ENCODE results near the gene AMPD1.
A peak's percentile ranks its signal among the peaks of the same experiment; 100 is the strongest.

The AMPD1 gene

GRCh38 chr1:114695430-114696058 is at the start of gene AMPD1:
Gene AMPD1 (minus strand): TSS chr1:114695546. CDS start chr1:114695471, 75 bp downstream.
- DNase-seq (ENCODE audit: low read depth) = no peak

DNA sequence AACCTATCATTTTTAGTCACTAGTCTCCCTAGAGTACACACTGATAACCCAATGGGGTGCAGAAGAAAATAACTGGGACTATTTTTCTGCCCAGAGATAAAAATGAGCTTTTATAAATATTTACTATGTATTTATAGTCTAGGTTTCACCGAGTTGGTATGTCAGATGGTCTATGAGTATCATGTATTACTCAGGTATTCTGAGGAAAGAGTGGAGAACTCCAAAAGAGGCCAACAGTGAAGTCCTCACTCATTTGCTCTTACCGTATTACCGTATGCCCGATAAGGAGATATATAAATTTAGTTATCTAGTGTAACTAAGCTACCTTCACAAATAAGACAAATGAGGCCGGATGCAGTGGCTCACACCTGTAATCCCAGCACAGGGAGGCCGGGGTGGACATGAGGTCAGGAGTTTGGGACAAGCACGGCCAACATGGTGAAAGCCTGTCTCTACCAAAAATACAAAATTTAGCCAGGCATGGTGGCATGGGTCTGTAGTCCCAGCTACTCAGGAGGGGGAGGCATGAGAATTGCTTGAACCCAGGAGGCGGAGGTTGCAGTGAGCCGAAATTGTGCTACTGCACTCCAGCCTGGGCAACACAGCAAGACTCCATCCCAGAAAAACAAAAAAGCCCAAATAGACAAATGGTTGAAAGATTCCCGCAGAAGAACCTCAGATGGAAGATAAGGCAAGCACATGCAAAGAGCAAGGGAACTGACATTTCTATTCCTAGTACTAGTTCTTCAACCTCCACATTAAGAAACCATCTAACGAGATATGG is 46.8 kb upstream of the AMPD1 start:
- DNase-seq (ENCODE audit: low read depth) = no peak

DNA sequence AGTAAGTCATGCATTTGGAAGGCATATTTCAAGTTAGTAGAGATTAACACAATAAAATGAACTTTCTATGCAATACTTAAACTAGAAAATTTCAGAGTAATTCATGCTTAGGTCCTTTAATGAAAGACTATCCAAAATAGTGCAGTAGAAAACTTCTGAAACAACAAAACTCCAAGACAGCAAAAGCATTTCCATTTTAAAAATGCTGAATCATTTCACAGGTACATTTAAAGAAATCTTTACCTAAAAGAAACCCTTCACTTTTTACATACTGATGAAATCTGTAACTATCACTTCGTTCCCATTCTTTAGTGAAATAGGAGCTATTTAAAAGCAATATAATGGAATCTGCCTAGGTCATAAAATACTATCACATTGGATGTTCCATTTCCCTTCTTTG is 45.0 kb upstream of the AMPD1 start:
- no peak for DNase-seq (ENCODE audit: low read depth)

DNA sequence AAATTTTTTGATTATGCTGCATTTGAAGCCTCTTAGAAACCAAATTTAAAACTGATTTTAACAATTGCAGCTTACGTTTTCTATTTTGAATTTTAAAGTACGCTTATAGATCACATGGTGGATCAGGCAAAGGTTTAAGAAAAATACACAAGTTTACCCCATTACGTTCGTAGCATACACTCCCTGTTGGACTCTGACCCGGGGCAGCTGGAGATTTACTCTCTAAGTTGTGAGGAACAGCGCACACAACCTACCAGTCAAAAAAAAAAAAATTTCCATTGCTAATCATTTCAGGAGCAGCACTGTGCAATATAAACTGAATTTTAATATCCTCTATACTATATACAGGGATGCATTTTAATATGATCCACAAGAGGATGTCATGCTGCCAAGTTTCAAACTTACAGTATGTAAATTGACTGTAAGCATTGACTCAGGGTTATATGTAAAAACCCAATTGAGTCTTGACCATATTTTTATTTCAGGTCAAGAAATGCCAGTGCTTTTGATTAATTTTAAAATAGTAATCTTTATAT is 42.0 kb upstream of the AMPD1 start:
- no peak for DNase-seq (ENCODE audit: low read depth)

DNA sequence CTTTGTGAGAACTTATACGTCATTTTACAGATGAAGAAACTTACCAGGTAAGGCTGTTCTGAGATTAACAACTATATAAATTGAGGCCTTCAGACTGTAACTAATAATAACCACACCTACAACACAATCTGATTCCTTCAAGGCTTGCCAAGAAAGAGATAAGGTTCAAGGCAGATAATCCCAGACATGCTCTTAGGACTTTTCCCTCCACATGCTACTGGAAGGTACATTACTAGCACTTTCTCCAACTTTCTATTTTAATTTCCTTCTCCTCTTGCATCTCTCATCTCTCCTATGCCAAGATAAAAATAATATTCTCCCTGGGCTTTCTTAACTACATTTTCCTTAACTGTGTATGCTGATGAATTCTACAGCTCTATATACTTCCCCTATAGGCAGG is 40.1 kb upstream of the AMPD1 start:
- no peak for DNase-seq (ENCODE audit: low read depth)

GRCh38 chr1:114729782-114730181 is 34.4 kb upstream of the AMPD1 start:
- DNase-seq (ENCODE audit: low read depth) = no peak

GRCh38 chr1:114728553-114728952 is 33.2 kb upstream of the AMPD1 start:
- no peak for DNase-seq (ENCODE audit: low read depth)

DNA sequence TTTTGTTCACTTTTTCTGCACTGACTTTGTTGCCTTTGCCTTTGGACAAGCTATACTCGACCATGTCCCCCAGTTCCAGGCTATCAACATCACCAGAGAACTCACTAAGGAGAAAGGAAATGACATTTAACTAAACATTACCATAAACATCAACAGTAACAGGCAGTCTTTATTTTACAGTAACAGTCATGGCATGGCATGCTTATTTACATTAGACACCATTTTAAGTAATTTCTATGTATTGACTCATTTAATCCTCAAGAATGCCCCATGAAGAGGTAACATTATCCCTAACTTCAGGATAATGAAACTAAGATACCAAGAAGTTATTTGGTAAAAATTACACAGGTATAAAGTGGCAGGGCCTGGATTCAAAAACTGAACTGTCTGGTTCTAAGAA is 29.9 kb upstream of the AMPD1 start:
- DNase-seq (ENCODE audit: low read depth) = no peak

DNA sequence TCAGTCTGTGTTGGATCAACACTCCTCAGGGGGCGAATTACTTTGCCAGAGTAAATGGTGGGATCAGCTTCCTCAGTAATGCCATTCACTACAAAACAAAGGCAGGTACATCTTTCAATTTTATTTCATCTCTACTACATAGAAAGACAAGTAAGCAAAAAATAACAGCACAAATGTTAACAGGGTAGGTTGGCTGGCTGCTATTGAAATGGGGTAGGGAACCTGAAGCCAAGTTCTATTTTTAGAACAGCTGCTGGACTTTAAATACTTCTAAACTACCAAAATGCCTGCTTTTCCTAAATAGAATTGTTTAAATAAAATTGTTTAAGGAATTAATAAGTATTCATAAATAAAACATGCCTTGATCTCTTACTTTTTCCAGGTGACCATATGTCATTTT is 28.6 kb upstream of the AMPD1 start:
- DNase-seq (ENCODE audit: low read depth) = no peak

- no peak for DNase-seq (ENCODE audit: low read depth)
Observed at GRCh38 chr1:114723457-114723856, 28.1 kb upstream of the AMPD1 start.

GRCh38 chr1:114720492-114720891 is 25.1 kb upstream of the AMPD1 start:
- no peak for DNase-seq (ENCODE audit: low read depth)

- no peak for DNase-seq (ENCODE audit: low read depth)
Observed at GRCh38 chr1:114719424-114719787, 24.1 kb upstream of the AMPD1 start.

- DNase-seq (ENCODE audit: low read depth) = no peak
Observed at GRCh38 chr1:114718661-114719423, 23.5 kb upstream of the AMPD1 start.

DNA sequence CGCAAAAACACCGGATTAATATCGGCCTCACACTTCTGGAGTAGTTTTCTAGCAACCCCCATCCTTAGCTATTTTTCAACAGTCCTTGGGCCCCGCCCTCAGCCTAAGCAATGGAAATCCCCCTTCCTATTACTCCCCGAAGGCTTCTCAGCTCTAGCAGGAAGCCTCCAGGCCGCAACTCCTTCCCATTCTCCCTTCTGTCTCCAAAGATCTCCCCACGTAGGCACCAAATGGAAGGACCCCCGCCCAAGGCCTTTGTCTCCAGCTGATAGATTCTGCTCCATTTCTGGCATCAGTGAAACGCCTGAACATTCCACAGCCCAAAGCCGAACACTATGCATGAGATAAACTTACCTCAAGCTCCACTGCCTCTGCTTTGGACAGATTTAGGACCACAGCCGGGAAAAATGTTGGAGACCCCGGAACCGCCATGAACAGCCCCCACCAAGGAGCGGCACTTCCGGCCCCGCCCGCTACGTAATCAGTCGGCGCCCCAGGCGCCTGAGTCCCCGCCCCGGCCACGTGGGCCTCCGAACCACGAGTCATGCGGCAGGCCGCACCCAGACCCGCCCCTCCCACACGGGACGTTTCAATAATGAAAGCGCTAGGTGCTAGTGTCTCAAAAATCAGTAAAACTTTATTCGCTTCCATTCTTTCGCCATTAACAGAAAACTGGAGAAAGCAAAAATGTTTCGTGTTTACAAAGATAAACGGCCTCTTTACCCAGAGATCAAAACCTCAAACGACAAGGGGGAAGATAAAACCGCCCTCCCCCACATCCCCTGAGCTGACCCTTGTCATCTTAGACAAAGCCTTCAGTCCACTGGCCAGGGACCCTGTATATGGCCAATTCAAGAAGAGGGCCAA is 21.2 kb upstream of the AMPD1 start, which contains the start of gene NRAS:
Gene NRAS, minus strand, starts transcription at position 468 of the 867 bp plus-strand sequence. CDS start 611 bp downstream, outside the sequence.
- DNase-seq (ENCODE audit: low read depth) = peak; percentile 91

- no peak for DNase-seq (ENCODE audit: low read depth)
Observed at GRCh38 chr1:114715952-114716303, 20.6 kb upstream of the AMPD1 start.

GRCh38 chr1:114712977-114713376 is 17.6 kb upstream of the AMPD1 start:
- DNase-seq (ENCODE audit: low read depth) = no peak

- DNase-seq (ENCODE audit: low read depth) = no peak
Observed at GRCh38 chr1:114710360-114710759, 15.0 kb upstream of the AMPD1 start.

GRCh38 chr1:114707604-114708003 is 12.3 kb upstream of the AMPD1 start:
- no peak for DNase-seq (ENCODE audit: low read depth)

DNA sequence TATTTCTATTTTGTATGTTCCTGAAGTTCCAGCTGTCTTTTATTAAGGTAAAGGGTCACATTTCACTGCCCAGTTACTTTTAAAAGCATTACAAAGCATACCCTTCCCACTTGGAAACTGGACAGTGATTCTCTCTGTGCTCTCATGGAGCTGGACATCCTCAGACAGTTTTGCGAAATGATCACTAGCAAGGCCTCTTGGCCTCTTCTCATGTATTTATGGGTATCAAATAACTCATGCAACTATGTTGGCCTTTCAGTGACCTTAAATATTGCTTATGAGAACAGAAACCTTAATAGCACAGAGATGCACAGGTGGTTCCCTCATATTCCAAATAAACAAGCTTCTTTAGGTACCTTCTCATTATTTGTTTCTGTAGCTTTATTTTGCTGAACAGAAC is 7.9 kb upstream of the AMPD1 start:
- no peak for DNase-seq (ENCODE audit: low read depth)

DNA sequence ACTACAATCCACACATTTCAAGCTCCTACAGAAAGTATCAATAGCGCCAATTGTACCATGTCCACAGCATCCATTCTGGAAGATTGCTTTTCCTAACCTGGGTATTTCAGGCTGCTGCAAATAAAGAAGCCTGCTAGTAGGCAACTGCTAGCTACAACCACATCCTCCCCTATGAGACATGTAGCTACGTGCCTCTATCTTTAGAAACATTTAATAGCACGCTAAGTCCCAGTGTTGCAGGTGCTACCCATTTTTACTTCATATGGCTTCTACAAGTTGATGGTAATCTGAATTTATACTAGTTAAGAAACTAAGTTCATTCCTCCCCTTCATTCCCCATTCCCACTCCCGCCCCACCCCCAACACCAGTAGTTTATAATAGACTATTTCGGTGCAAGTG is 7.4 kb upstream of the AMPD1 start:
- no peak for DNase-seq (ENCODE audit: low read depth)

DNA sequence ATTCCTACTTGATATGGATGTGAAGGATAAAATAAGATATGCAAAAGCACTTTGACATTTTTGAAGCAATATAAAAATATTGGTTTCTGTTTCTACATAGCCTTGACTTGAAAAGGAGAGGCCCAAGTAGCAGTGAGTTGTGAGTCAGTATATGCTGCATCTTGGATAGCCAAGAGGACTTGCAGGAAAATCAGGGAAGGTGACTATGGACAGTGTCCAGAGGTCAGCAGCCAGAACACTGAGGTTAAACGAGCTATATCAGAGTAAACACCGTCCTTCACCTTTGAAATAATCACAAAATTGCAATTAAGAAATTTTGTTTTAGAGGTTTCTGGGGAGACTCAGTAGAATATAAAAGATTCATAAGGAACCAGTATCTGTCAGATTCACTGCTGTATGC is 6.6 kb upstream of the AMPD1 start:
- no peak for DNase-seq (ENCODE audit: low read depth)
